WI38 (cell line): ENCODE measurements around the gene RASAL3.

Experiments
- H3K4me3 ChIP-seq: 2 replicates; pipeline ENCODE4 v1.5.1; 2011; ENCODE audit warnings: low read depth, mild to moderate bottlenecking, control low read depth, low read length
- CTCF ChIP-seq: IDR thresholded peaks from 2 replicates; pipeline ENCODE4 v1.5.1; 2012; ENCODE audit warnings: low read depth, mild to moderate bottlenecking, control low read depth, low read length

Gene RASAL3

GRCh38 chr19:15403151-15403531, 61.2 kb downstream of the RASAL3 start:
- no peak for TF ChIP-seq CTCF
- H3K4me3 ChIP-seq, result no peak overlapping the region

GRCh38 chr19:15402411-15403150, 61.8 kb downstream of the RASAL3 start:
- no peak for TF ChIP-seq CTCF
- H3K4me3 ChIP-seq, result no peak overlapping the region
